IMR-90 (cell line): ENCODE results near the gene C22orf31. TPM values are rescaled to one million over a fixed set of nuclear protein-coding genes. Genes with fewer than 3 reads are reported as not detected.

Experiments used
- ATAC-seq: fragments of 200-7000 bp; cut with Tn5 transposase; 2 replicates; pipeline ENCODE4 v1.9.1; 2020; ENCODE audit warnings: low read depth, mild to moderate bottlenecking, moderate library complexity
- BruUV-seq: library from RNA; stranded (reverse); fragments of 400-500 nt; replicated peaks from 2 replicates; lab custom pipeline; 2021; lab: Mats Ljungman, UMichigan
- CTCF ChIA-PET: fragments of 300-600 bp; formaldehyde crosslinking; extraction: SDS; loops from one replicate; lab custom pipeline; 2021; ENCODE audit warnings: antibody characterized with exemption; lab: Yijun Ruan, JAX
- POLR2A ChIA-PET: fragments of 300-600 bp; sonication (Branson Sonifier 250); formaldehyde crosslinking; loops from one replicate; lab custom pipeline; 2022; ENCODE audit warnings: antibody characterized with exemption; ENCODE audit not compliant: unreplicated experiment; lab: Charles Lee
- DNase-seq: peaks from one replicate; pipeline ENCODE4 v3.0.0; 2013
- H2AFZ ChIP-seq: replicated peaks from 2 replicates; pipeline ENCODE3; 2013; ENCODE audit warnings: low read length, mild to moderate bottlenecking; ENCODE audit not compliant: poor library complexity
- H2AK5ac ChIP-seq: 2 replicates; pipeline ENCODE4 v1.6.1; 2013; ENCODE audit warnings: low read depth, low read length, inconsistent platforms
- H2AK9ac ChIP-seq: replicated peaks from 2 replicates; pipeline ENCODE3; 2013; ENCODE audit warnings: mild to moderate bottlenecking, low read depth, low read length, moderate library complexity; ENCODE audit not compliant: poor library complexity
- H2BK120ac ChIP-seq: 2 replicates; pipeline ENCODE4 v1.6.1; 2013; ENCODE audit warnings: low read depth, low read length, inconsistent platforms
- H2BK15ac ChIP-seq: 3 replicates; pipeline ENCODE4 v1.6.1; 2013; ENCODE audit warnings: low read depth, low read length, inconsistent platforms
- H2BK20ac ChIP-seq: 2 replicates; pipeline ENCODE4 v1.6.1; 2013; ENCODE audit warnings: low read depth, mild to moderate bottlenecking, inconsistent platforms, low read length, moderate library complexity
- H2BK5ac ChIP-seq: 2 replicates; pipeline ENCODE4 v1.6.1; 2013; ENCODE audit warnings: mild to moderate bottlenecking, low read depth, low read length, inconsistent platforms; ENCODE audit not compliant: poor library complexity, severe bottlenecking
- H3K14ac ChIP-seq: replicated peaks from 2 replicates; pipeline ENCODE4 v1.6.1; 2013; ENCODE audit warnings: low read depth, low read length, inconsistent platforms
- H3K18ac ChIP-seq: 2 replicates; pipeline ENCODE4 v1.6.1; 2013; ENCODE audit warnings: low read depth, low read length, control low read depth
- H3K23ac ChIP-seq: 2 replicates; pipeline ENCODE4 v1.6.1; 2013; ENCODE audit warnings: low read depth, low read length, inconsistent platforms
- H3K27ac ChIP-seq: 2 replicates; pipeline ENCODE4 v1.5.1; 2013; ENCODE audit warnings: mild to moderate bottlenecking, control low read depth, low read length; ENCODE audit not compliant: insufficient read depth
- H3K27me3 ChIP-seq: 2 replicates; pipeline ENCODE4 v1.6.1; 2013; ENCODE audit warnings: low read length; ENCODE audit not compliant: control insufficient read depth, insufficient read depth
- H3K36me3 ChIP-seq: 2 replicates; pipeline ENCODE4 v1.6.1; 2013; ENCODE audit warnings: low read length, mixed read lengths; ENCODE audit not compliant: control insufficient read depth, insufficient read depth
- H3K4ac ChIP-seq: 2 replicates; pipeline ENCODE4 v1.6.1; 2013; ENCODE audit warnings: low read depth, low read length, inconsistent platforms
- H3K4me1 ChIP-seq: 2 replicates; pipeline ENCODE4 v1.6.1; 2013; ENCODE audit warnings: low read length, mixed read lengths; ENCODE audit not compliant: control insufficient read depth, insufficient read depth
- H3K4me2 ChIP-seq: 2 replicates; pipeline ENCODE4 v1.6.1; 2013; ENCODE audit warnings: low read depth, mild to moderate bottlenecking, control low read depth, low read length, moderate library complexity
- H3K4me3 ChIP-seq: 2 replicates; pipeline ENCODE4 v1.5.1; 2013; ENCODE audit warnings: low read depth, mild to moderate bottlenecking, control low read depth, low read length, moderate library complexity; ENCODE audit not compliant: insufficient read depth
- H3K56ac ChIP-seq: 2 replicates; pipeline ENCODE4 v1.6.1; 2013; ENCODE audit warnings: low read length, inconsistent platforms; ENCODE audit not compliant: insufficient read depth; ENCODE audit errors: extremely low read depth
- H3K79me1 ChIP-seq, 2 experiments: 2 replicates each; pipeline ENCODE4 v1.6.1; 2013; ENCODE audit warnings: low read length in 2 of 2, inconsistent platforms in 1 of 2, low read depth in 1 of 2
- H3K9ac ChIP-seq: 2 replicates; pipeline ENCODE4 v1.6.1; 2013; ENCODE audit warnings: low read depth, low read length, control low read depth
- H3K9me1 ChIP-seq: 2 replicates; pipeline ENCODE4 v1.6.1; 2013; ENCODE audit warnings: low read length, inconsistent platforms; ENCODE audit not compliant: insufficient read depth
- H3K9me3 ChIP-seq: 2 replicates; pipeline ENCODE4 v1.6.1; 2013; ENCODE audit warnings: low read length; ENCODE audit not compliant: control insufficient read depth, insufficient read depth
- H4K20me1 ChIP-seq: 2 replicates; pipeline ENCODE4 v1.6.1; 2013; ENCODE audit warnings: low read length, inconsistent platforms; ENCODE audit not compliant: insufficient read depth
- H4K5ac ChIP-seq: 2 replicates; pipeline ENCODE4 v1.6.1; 2013; ENCODE audit warnings: mild to moderate bottlenecking, low read depth, low read length, control low read depth
- H4K8ac ChIP-seq, 2 experiments: 2 replicates each; pipeline ENCODE4 v1.6.1; 2013; ENCODE audit warnings: low read depth in 2 of 2, low read length in 2 of 2, control low read depth in 1 of 2, inconsistent platforms in 1 of 2
- H4K91ac ChIP-seq: 2 replicates; pipeline ENCODE4 v1.6.1; 2013; ENCODE audit warnings: low read depth, low read length, inconsistent platforms; ENCODE audit not compliant: insufficient read depth
- BHLHE40 ChIP-seq: fragments of 150-350 bp; IDR thresholded peaks from 2 replicates; pipeline ENCODE4 v1.6.1; 2016; ENCODE audit warnings: mild to moderate bottlenecking, low read depth, low read length
- CHD1 ChIP-seq: IDR thresholded peaks from 2 replicates; pipeline ENCODE4 v1.6.1; 2012; ENCODE audit warnings: low read depth, low read length, improper control_type of control experiment
- ELK1 ChIP-seq: fragments of 150-350 bp; IDR thresholded peaks from 2 replicates; pipeline ENCODE4 v1.6.1; 2016; ENCODE audit warnings: low read depth, mild to moderate bottlenecking, low read length, moderate library complexity, borderline replicate concordance
- MAFK ChIP-seq: IDR thresholded peaks from 2 replicates; pipeline ENCODE4 v1.6.1; 2012; ENCODE audit warnings: low read depth, low read length, improper control_type of control experiment
- MAZ ChIP-seq: IDR thresholded peaks from 2 replicates; pipeline ENCODE4 v1.6.1; 2012; ENCODE audit warnings: low read depth, mild to moderate bottlenecking, low read length, improper control_type of control experiment, moderate library complexity, borderline replicate concordance
- POLR2A ChIP-seq: IDR thresholded peaks from 2 replicates; pipeline ENCODE4 v1.6.1; 2012; ENCODE audit warnings: mild to moderate bottlenecking, low read depth, low read length
- RCOR1 ChIP-seq: IDR thresholded peaks from 2 replicates; pipeline ENCODE4 v1.6.1; 2012; ENCODE audit warnings: mild to moderate bottlenecking, low read length, improper control_type of control experiment; ENCODE audit not compliant: insufficient replicate concordance
- USF2 ChIP-seq: fragments of 150-350 bp; IDR thresholded peaks from 2 replicates; pipeline ENCODE4 v1.6.1; 2017; ENCODE audit warnings: mild to moderate bottlenecking, antibody characterized with exemption, low read length, low read depth
- WGBS, 2 experiments: methylation state at CpG; one replicate each; pipeline versions ENCODE4 v1.1.5 to v1.1.7; 2013; ENCODE audit warnings: missing lambda C conversion rate in 2 of 2; ENCODE audit not compliant: insufficient read length in 1 of 2; ENCODE audit errors: extremely low coverage in 2 of 2; 5-methylcytosine and 5-hydroxymethylcytosine counted together
- dilution Hi-C: fragments of 300-500 bp; cut with HindIII; formaldehyde crosslinking; loops from one replicate; pipeline ENCODE4 v1.14.3; 2018; ENCODE audit warnings: low sequenced_read_pairs; ENCODE audit not compliant: unreplicated experiment
- in situ Hi-C: fragments of 300-500 bp; cut with MboI; formaldehyde crosslinking; loops from 3 replicates; pipeline ENCODE4 v1.14.3; 2019; ENCODE audit warnings: low sequenced_read_pairs, inconsistent platforms, mixed read lengths
- intact Hi-C: fragments of 100-400 bp; cut with micrococcal nuclease; formaldehyde crosslinking; loops from 2 replicates; pipeline ENCODE4 v1.10.0; 2022
- polyA plus RNA-seq, 3 experiments: library from polyadenylated mRNA; depleted of rRNA; stranded (reverse); fragments of >200 nt; gene quantifications; 2 replicates each; pipeline ENCODE4 v1.2.3, GENCODE V29; 2012; ENCODE audit warnings: low replicate concordance in 1 of 3
- total RNA-seq: library from RNA; depleted of rRNA; stranded (reverse); fragments of >200 nt; gene quantifications from 2 replicates; pipeline ENCODE4 v1.2.3, GENCODE V29; 2012

Gene C22orf31
- total and polyA plus RNA-seq, 2 of the 4 experiments (the other 2 are of a cell fraction), result not detected

- no peak overlapping the region for H4K5ac ChIP-seq
- H2AFZ ChIP-seq, result no peak overlapping the region
- no peaks in the 10 kb centered on the region for H3K79me1 ChIP-seq
- no peak overlapping the region for H4K91ac ChIP-seq
- TF ChIP-seq CHD1, result no peak
- no peak for TF ChIP-seq ELK1
- TF ChIP-seq MAZ, result no peak
- TF ChIP-seq POLR2A, result no peak
- TF ChIP-seq BHLHE40, result no peak
- TF ChIP-seq RCOR1, result no peak
- TF ChIP-seq USF2, result no peak
- TF ChIP-seq MAFK, result no peak
- H2BK20ac ChIP-seq, result no peak overlapping the region
- H3K9me1 ChIP-seq, result peaks cover 10% of the 10 kb centered on the region; the same call in 1 of the 2 replicates
- no peak overlapping the region for H3K18ac ChIP-seq
- H3K4ac ChIP-seq, result no peak overlapping the region
- H3K4me1 ChIP-seq, result peaks cover 1% of the 10 kb centered on the region; the same call in 1 of the 2 replicates
- ChIA-PET CTCF (no interaction called here), POLR2A (no interaction called here)
- H3K36me3 ChIP-seq, result peaks cover 17% of the 10 kb centered on the region
- no peak overlapping the region for H2BK120ac ChIP-seq
- H3K27ac ChIP-seq, result no peak overlapping the region
- no peak overlapping the region for H2BK5ac ChIP-seq
- H3K9ac ChIP-seq, result no peak overlapping the region
- H2AK5ac ChIP-seq, result no peak overlapping the region
- dilution Hi-C loops (no loop called here), intact Hi-C loops (no loop called here), in situ Hi-C loops (loop anchor here (10.0 kb wide), 1 partner anchor 195 kb away; no protein-coding TSS in a partner anchor)
- no peak overlapping the region for H3K23ac ChIP-seq
- H3K9me3 ChIP-seq, result no peaks in the 10 kb centered on the region
- DNase-seq, result no peak
- WGBS, 2 experiments, result 92% methylated on average over 17 of the region's 38 CpGs; no CpG with 5 or more reads in 1 of the 2 experiments
- no peak overlapping the region for H4K8ac ChIP-seq
- no peaks in the 10 kb centered on the region for H3K27me3 ChIP-seq
- BruUV-seq, result no TSS peak
- no peak overlapping the region for H3K4me2 ChIP-seq
- H3K14ac ChIP-seq, result no peak overlapping the region
- no peak overlapping the region for H2AK9ac ChIP-seq
- peaks cover 2% of the 10 kb centered on the region for H4K20me1 ChIP-seq
- H3K4me3 ChIP-seq, result no peak overlapping the region
- H2BK15ac ChIP-seq, result no peak overlapping the region
- H3K56ac ChIP-seq, result no peak overlapping the region
- ATAC-seq, result no peak
Observed at GRCh38 chr22:29049655-29050263, 11.9 kb downstream of the C22orf31 start.
